ENCODE results near the gene CASZ1. TPM values are rescaled to one million over a fixed set of nuclear protein-coding genes. Genes with fewer than 3 reads are reported as not detected.

CASZ1 gene
- total RNA-seq, 1 experiment from 2014 or later, result 15.2 TPM

- TF ChIP-seq EZH2 (IDR thresholded peaks at IDR 0.05; ENCODE audit: low read depth) (no peak), CTCF (conservative IDR thresholded peaks at IDR 0.05) (no peak)
- H3K4me3 ChIP-seq, result no peak overlapping the region
- no peaks in the 10 kb centered on the region for H3K9me3 ChIP-seq (ENCODE audit: insufficient read depth, low read depth)
- no peaks in the 10 kb centered on the region for H3F3A ChIP-seq (ENCODE audit: insufficient read depth, low read depth)
- no peak overlapping the region for H2AFZ ChIP-seq
- no peaks in the 10 kb centered on the region for H3K27me3 ChIP-seq (ENCODE audit: insufficient read depth, low read depth)
- no peaks in the 10 kb centered on the region for H3K79me2 ChIP-seq (ENCODE audit: low read depth)
- no TSS peak for BruUV-seq (replicated peaks)
- H3K9me2 ChIP-seq (ENCODE audit: insufficient read depth), result no peaks in the 10 kb centered on the region
- H3K36me3 ChIP-seq (ENCODE audit: low read depth), result no peaks in the 10 kb centered on the region
- no peak for DNase-seq
- intact Hi-C loops (cut with micrococcal nuclease; ENCODE audit: unreplicated experiment), result no loop called here
- POLR2A ChIA-PET (ENCODE audit: unreplicated experiment), result no interaction called here
- CTCF ChIA-PET, result no interaction called here
- H3K4me1 ChIP-seq (replicated peaks; ENCODE audit: insufficient read depth), result no peaks in the 10 kb centered on the region
- H3K27ac ChIP-seq, result no peak overlapping the region
- no peaks in the 10 kb centered on the region for H4K20me1 ChIP-seq (ENCODE audit: insufficient read depth)
- H3K4me2 ChIP-seq, result no peak overlapping the region
Measured at GRCh38 chr1:10659646-10660540, 136.6 kb downstream of the CASZ1 start.

- Histone ChIP-seq H3K79me2 (ENCODE audit: low read depth) (no peaks in the 10 kb centered on the region), H3K4me2 (no peak overlapping the region), H3K4me3 (no peak overlapping the region), H3K4me1 (replicated peaks; ENCODE audit: insufficient read depth) (no peaks in the 10 kb centered on the region), H3K27me3 (ENCODE audit: insufficient read depth, low read depth) (no peaks in the 10 kb centered on the region), H3F3A (ENCODE audit: insufficient read depth, low read depth) (no peaks in the 10 kb centered on the region), H3K9me3 (ENCODE audit: insufficient read depth, low read depth) (no peaks in the 10 kb centered on the region), H3K9me2 (ENCODE audit: insufficient read depth) (no peaks in the 10 kb centered on the region), H4K20me1 (ENCODE audit: insufficient read depth) (no peaks in the 10 kb centered on the region), H2AFZ (no peak overlapping the region), H3K27ac (no peak overlapping the region), H3K36me3 (ENCODE audit: low read depth) (no peaks in the 10 kb centered on the region)
- DNase-seq, result no peak
- POLR2A ChIA-PET (ENCODE audit: unreplicated experiment), result no interaction called here
- CTCF ChIA-PET, result no interaction called here
- intact Hi-C loops (cut with micrococcal nuclease; ENCODE audit: unreplicated experiment), result no loop called here
- TF ChIP-seq EZH2 (IDR thresholded peaks at IDR 0.05; ENCODE audit: low read depth) (no peak), CTCF (conservative IDR thresholded peaks at IDR 0.05) (no peak)
- BruUV-seq (replicated peaks), result no TSS peak
Measured at GRCh38 chr1:10659218-10659617, 137.2 kb downstream of the CASZ1 start.

DNA sequence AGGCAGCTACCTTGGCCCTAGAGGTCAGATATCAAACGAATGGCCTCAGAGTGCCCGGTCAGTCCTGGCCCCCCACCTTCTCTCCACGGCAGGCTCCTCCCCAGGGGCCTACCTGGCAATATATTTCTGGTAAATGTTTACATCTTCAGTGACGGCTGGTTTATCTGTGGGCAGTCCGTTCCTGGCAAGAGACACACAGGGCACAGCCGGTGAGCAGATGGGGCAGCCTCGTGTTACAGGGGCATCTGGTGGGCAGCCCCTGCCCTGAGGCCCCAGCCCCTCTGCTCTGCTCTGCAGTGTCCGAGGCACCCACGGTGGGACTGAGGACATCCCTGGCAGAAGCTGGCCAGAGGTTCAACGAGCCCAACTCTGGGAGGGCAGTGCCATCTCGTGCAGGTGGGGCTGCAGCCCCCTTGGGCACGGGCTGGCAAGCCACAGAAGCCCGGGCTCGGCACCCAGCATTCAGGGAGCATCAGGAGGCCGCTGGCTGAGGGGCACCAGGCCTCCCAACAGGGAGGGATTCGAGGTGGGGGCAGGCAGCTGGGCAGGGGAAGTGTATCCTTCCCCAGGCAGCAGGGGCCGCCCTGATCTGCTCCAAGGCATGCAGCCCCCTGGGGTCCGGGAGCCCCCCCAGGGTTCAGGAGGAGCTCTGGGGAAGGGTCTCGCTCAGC lies 137.9 kb downstream of the CASZ1 start:
- intact Hi-C loops (cut with micrococcal nuclease; ENCODE audit: unreplicated experiment), result no loop called here
- ChIA-PET POLR2A (ENCODE audit: unreplicated experiment) (no interaction called here), CTCF (no interaction called here)
- Histone ChIP-seq H3K27me3 (ENCODE audit: insufficient read depth, low read depth) (no peaks in the 10 kb centered on the region), H3F3A (ENCODE audit: insufficient read depth, low read depth) (no peaks in the 10 kb centered on the region), H3K9me2 (ENCODE audit: insufficient read depth) (no peaks in the 10 kb centered on the region), H4K20me1 (ENCODE audit: insufficient read depth) (no peaks in the 10 kb centered on the region), H3K4me3 (no peak overlapping the region), H3K9me3 (ENCODE audit: insufficient read depth, low read depth) (no peaks in the 10 kb centered on the region), H3K4me1 (replicated peaks; ENCODE audit: insufficient read depth) (no peaks in the 10 kb centered on the region), H3K79me2 (ENCODE audit: low read depth) (no peaks in the 10 kb centered on the region), H3K36me3 (ENCODE audit: low read depth) (no peaks in the 10 kb centered on the region), H3K4me2 (no peak overlapping the region), H3K27ac (no peak overlapping the region), H2AFZ (no peak overlapping the region)
- no peak for TF ChIP-seq EZH2 (IDR thresholded peaks at IDR 0.05; ENCODE audit: low read depth)
- no peak for TF ChIP-seq CTCF (conservative IDR thresholded peaks at IDR 0.05)
- DNase-seq, result no peak
- no TSS peak for BruUV-seq (replicated peaks)

All from PC-9 (cell line).